Measurements from ENCODE around the gene CRIP3. TPM values are rescaled to one million over a fixed set of nuclear protein-coding genes. Genes with fewer than 3 reads are reported as not detected.

CRIP3 gene
- total RNA-seq, 4 donors from 2014 or later = 2.2 to 3.4 (median 2.6) TPM; not detected in 1

DNA sequence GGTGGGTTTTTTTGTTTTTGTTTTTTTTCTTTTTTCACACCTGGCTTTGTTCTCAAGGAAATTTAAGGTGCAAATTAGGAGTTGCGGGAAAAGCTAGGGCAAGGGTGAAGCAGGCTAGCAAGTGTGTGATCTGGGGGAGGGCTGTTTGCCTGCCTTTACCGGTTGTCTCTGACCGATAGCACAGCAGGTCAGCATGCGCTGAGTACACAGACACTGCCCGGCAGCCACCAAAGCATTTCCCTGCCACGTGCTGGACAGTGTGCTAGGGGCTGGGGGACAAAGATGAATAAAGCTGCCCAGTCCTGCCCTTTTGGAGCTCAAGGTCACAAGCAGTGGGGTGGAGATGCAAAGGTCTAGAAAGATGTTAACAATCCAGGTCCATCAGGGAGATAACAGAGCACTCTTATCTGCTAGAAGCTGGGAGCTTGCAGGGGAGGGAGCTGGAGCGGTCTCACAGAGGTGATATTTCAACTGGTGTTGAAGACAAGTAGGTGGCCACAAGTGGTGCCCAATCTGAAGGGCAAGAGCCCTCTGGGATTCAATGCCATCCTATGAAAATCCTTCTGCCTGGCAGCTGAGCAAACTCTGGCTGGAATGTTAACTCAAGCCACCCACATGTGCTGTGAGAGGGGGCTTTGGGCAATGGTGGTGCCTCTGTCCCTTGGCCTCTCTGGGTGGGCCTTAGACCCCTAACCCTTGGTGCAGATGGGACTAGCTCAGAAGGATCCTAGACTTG is 40.8 kb downstream of the CRIP3 start:
- no peak overlapping the region for H3K27ac ChIP-seq
- WGBS = 88% methylated on average over 7 of the region's 7 CpGs
- no peak overlapping the region for H3K4me3 ChIP-seq
- peaks cover 17% of the 10 kb centered on the region for H3K4me1 ChIP-seq
- no peaks in the 10 kb centered on the region for H3K9me3 ChIP-seq
- DNase-seq (ENCODE audit: low spot score in 2 of 2) = no peak
- no peak for TF ChIP-seq POLR2A (IDR thresholded peaks at IDR 0.05)
- no peak for TF ChIP-seq POLR2AphosphoS5 (IDR thresholded peaks at IDR 0.05)
- no peak for TF ChIP-seq EP300 (IDR thresholded peaks at IDR 0.05)
- no peaks in the 10 kb centered on the region for H3K36me3 ChIP-seq
- H3K27me3 ChIP-seq = peaks cover 15% of the 10 kb centered on the region

DNA sequence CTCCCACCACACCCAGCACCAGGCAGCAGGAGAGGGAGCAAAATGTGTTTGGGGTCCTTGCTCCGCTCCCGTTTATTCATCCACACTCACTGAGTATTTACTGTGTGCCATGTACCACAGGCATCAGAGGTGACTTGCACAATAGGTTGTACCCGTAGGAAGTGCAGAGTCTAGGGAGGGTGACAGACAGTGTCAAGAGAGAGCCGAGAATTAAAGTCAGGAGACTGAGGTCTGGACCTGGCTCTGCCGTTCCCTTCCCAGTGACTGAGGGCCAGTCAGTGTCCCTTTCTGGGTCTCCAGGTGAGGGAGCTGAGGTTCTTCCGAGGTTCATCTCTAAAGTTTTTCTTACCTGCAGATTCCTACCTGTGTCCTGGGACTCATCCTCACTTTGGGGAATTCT is 43.1 kb downstream of the CRIP3 start:
- Histone ChIP-seq H3K36me3 (no peaks in the 10 kb centered on the region), H3K4me1 (peaks cover 17% of the 10 kb centered on the region), H3K27me3 (peaks cover 15% of the 10 kb centered on the region), H3K4me3 (no peak overlapping the region), H3K27ac (no peak overlapping the region), H3K9me3 (no peaks in the 10 kb centered on the region)
- 91% methylated on average over 4 of the region's 6 CpGs for WGBS
- DNase-seq (ENCODE audit: low spot score in 2 of 2) = no peak
- TF ChIP-seq, protein P1, sequence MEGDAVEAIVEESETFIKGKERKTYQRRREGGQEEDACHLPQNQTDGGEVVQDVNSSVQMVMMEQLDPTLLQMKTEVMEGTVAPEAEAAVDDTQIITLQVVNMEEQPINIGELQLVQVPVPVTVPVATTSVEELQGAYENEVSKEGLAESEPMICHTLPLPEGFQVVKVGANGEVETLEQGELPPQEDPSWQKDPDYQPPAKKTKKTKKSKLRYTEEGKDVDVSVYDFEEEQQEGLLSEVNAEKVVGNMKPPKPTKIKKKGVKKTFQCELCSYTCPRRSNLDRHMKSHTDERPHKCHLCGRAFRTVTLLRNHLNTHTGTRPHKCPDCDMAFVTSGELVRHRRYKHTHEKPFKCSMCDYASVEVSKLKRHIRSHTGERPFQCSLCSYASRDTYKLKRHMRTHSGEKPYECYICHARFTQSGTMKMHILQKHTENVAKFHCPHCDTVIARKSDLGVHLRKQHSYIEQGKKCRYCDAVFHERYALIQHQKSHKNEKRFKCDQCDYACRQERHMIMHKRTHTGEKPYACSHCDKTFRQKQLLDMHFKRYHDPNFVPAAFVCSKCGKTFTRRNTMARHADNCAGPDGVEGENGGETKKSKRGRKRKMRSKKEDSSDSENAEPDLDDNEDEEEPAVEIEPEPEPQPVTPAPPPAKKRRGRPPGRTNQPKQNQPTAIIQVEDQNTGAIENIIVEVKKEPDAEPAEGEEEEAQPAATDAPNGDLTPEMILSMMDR (IDR thresholded peaks at IDR 0.05) = no peak
- TF ChIP-seq POLR2AphosphoS5 (IDR thresholded peaks at IDR 0.05) (no peak), POLR2A (IDR thresholded peaks at IDR 0.05) (no peak), EP300 (IDR thresholded peaks at IDR 0.05) (no peak)

DNA sequence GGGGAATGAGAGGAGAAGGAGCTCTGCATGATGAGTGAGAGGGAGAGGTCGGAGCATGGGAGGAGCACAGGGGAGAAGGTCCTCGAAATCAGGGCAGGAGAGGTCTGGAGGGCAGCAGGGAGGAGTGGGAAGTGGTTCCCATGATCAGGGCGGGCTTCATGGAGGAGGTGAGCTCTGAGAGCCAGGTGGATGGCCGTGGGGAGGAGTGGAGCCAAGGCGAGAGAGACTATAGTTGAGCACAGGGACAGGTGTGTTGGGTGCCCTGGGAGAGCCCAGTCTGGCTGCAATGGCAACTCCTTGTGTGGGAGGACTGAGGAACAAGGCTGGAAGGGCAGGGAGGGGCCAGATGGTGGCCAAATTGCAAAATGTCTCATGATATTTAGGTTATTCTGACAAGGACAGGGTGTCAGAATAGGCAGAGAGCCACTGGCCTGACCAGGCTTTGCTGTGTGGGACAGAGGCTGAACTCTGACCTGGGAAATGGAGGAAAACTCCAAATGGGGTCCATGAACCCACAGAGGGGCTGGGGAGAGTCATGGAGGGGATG is 44.0 kb downstream of the CRIP3 start:
- Histone ChIP-seq H3K36me3 (no peaks in the 10 kb centered on the region), H3K4me3 (no peak overlapping the region), H3K9me3 (no peaks in the 10 kb centered on the region), H3K27ac (no peak overlapping the region), H3K27me3 (peaks cover 11% of the 10 kb centered on the region), H3K4me1 (peaks cover 12% of the 10 kb centered on the region)
- 87% methylated on average over 5 of the region's 5 CpGs for WGBS
- DNase-seq (ENCODE audit: low spot score in 2 of 2) = no peak
- TF ChIP-seq EP300 (IDR thresholded peaks at IDR 0.05) (no peak), POLR2AphosphoS5 (IDR thresholded peaks at IDR 0.05) (no peak), POLR2A (IDR thresholded peaks at IDR 0.05) (no peak)
- TF ChIP-seq, protein P1 (IDR thresholded peaks at IDR 0.05) = no peak

DNA sequence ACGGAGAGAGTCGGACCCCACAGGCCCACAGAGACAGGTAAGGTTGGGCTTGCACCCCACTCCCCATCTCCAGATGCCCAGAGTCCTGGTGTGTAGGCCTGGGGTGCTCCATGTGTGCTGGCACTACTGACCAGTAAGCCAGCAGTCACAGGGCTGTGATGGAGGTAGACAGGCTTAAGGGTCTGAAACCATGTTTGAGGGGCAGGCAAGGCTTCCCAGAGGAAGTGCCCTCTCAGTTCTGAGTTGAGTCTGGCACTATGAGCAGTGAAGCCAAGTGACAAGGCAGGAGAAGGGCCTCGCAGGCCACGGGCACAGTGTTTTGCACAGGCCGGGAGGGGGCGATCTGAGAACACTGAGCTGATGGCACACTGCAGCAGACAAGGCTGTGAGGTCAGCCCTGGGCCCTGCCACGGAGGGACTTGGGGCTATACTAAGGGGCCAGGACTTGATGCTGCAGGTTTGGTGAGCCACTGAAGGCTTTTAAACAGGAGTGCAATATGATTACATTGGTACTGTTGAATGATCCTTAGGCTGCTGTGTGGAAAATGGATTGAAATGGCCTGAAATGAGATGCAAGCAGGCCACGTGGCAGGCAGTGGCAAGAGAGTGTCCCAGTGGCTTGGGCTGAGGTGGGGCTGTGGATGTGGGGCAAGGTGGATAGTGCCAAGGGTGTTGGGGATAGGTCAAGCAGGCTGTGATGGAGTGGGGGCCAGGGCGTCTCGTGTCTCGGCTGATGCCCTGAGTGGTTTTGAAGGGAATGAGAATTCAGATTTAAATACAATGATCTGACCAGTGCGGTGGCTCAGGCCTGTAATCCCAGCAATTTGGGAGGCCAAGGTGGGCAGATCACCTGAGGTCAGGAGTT is 45.1 kb downstream of the CRIP3 start:
- no peaks in the 10 kb centered on the region for H3K9me3 ChIP-seq

DNA sequence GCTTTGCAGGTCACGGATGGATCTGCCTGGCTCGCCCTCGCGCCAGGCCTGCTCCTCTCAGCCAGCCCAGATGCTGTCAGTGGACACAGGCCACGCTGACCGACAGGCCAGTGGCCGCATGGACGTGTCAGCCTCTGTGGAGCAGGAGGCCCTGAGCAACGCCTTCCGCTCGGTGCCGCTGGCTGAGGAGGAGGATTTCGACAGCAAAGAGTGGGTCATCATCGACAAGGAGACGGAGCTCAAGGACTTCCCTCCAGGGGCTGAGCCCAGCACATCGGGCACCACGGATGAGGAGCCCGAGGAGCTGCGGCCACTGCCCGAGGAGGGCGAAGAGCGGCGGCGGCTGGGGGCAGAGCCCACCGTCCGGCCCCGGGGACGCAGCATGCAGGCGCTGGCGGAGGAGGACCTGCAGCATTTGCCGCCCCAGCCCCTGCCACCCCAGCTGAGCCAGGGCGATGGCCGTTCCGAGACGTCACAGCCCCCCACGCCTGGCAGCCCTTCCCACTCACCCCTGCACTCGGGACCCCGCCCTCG is 45.8 kb downstream of the CRIP3 start:
- Histone ChIP-seq H3K9me3 (no peaks in the 10 kb centered on the region), H3K27ac (no peak overlapping the region), H3K36me3 (no peaks in the 10 kb centered on the region), H3K4me3 (no peak overlapping the region), H3K4me1 (no peaks in the 10 kb centered on the region), H3K27me3 (peaks cover 6% of the 10 kb centered on the region)
- TF ChIP-seq POLR2AphosphoS5 (IDR thresholded peaks at IDR 0.05) = no peak
- TF ChIP-seq POLR2A (IDR thresholded peaks at IDR 0.05) = no peak
- TF ChIP-seq EP300 (IDR thresholded peaks at IDR 0.05) = no peak
- TF ChIP-seq, protein P1 (IDR thresholded peaks at IDR 0.05) = no peak
- WGBS = 89% methylated on average over 32 of the region's 39 CpGs
- no peak for DNase-seq (ENCODE audit: low spot score in 2 of 2)

More for the DNA sequence above, 45.1 kb downstream of the CRIP3 start:
- Histone ChIP-seq H3K4me3 (no peak overlapping the region), H3K27me3 (peaks cover 8% of the 10 kb centered on the region), H3K36me3 (no peaks in the 10 kb centered on the region), H3K4me1 (peaks cover 4% of the 10 kb centered on the region), H3K27ac (no peak overlapping the region)
- 58% methylated on average over 11 of the region's 12 CpGs for WGBS
- no peak for DNase-seq (ENCODE audit: low spot score in 2 of 2)
- TF ChIP-seq, protein P1 (IDR thresholded peaks at IDR 0.05) = peak; percentile 20 to 63
- TF ChIP-seq POLR2A (IDR thresholded peaks at IDR 0.05) = no peak
